ENCODE results near the gene CCR7.

The CCR7 gene

GRCh38 chr17:40558890-40559563 lies 6.2 kb downstream of the CCR7 start:
- no peak for TF ChIP-seq ZSCAN5A (tag by site-specific recombination; IDR thresholded peaks at IDR 0.05)
- TF ChIP-seq ZNF184 (tag by site-specific recombination; IDR thresholded peaks at IDR 0.05), result no peak
- TF ChIP-seq ZNF140 (tag by site-specific recombination; IDR thresholded peaks at IDR 0.05), result no peak
- no peak for TF ChIP-seq ZBTB11 (tag by site-specific recombination; conservative IDR thresholded peaks at IDR 0.05; ENCODE audit: low read depth)
- TF ChIP-seq ZNF121 (tag by site-specific recombination; IDR thresholded peaks at IDR 0.05), result no peak
- Histone ChIP-seq H3K36me3 (ENCODE audit: control insufficient read depth in 2 of 2, insufficient read depth in 1 of 2, low read length in 2 of 2) (no peaks in the 10 kb centered on the region), H3K27ac (ENCODE audit: extremely low read depth, low read depth, low read length) (no peak overlapping the region), H3K4me3 (ENCODE audit: low read depth, low read length) (no peak overlapping the region), H3K9me3 (ENCODE audit: control insufficient read depth, insufficient read depth, low read depth, low read length) (no peaks in the 10 kb centered on the region), H3K4me1 (ENCODE audit: control insufficient read depth, insufficient read depth, low read length) (no peaks in the 10 kb centered on the region)
- CTCF ChIA-PET, result interaction anchor here (0.7 to 8.1 kb wide), 18 partner anchors 11 to 544 kb away, joined by 3 to 140 read pairs (median 10); partner anchors contain the start of genes CSF3, GJD3 and TOP2A
- POLR2A ChIA-PET, result interaction anchor here (0.5 to 0.9 kb wide), 2 partner anchors 200 to 1129 kb away, joined by 3 to 6 read pairs; partner anchors contain the start of gene EIF1

- no peak overlapping the region for H3K4me3 ChIP-seq (ENCODE audit: low read depth, low read length)
- no peaks in the 10 kb centered on the region for H3K4me1 ChIP-seq (ENCODE audit: control insufficient read depth, insufficient read depth, low read length)
- POLR2A ChIA-PET, result interaction anchor here (0.5 to 0.9 kb wide), 2 partner anchors 199 to 1130 kb away, joined by 3 to 6 read pairs; partner anchors contain the start of gene EIF1
- H3K36me3 ChIP-seq (ENCODE audit: control insufficient read depth in 2 of 2, insufficient read depth in 1 of 2, low read length in 2 of 2), result no peaks in the 10 kb centered on the region
- CTCF ChIA-PET, result interaction anchor here (0.5 to 8.1 kb wide), 11 partner anchors 10 to 910 kb away, joined by 3 to 140 read pairs (median 19); partner anchors contain the start of genes CSF3 and TOP2A
- TF ChIP-seq ZNF610 (tag by site-specific recombination; IDR thresholded peaks at IDR 0.05; ENCODE audit: borderline replicate concordance), result no peak
- TF ChIP-seq ZNF350 (tag by site-specific recombination; IDR thresholded peaks at IDR 0.05), result no peak
- TF ChIP-seq TRIM28 (IDR thresholded peaks at IDR 0.05; ENCODE audit: borderline replicate concordance, low read length), result no peak
- TF ChIP-seq ZSCAN18 (tag by site-specific recombination; IDR thresholded peaks at IDR 0.05), result no peak
- TF ChIP-seq ZNF174 (tag by site-specific recombination; IDR thresholded peaks at IDR 0.05), result no peak
- no peak for TF ChIP-seq ZNF2 (tag by site-specific recombination; IDR thresholded peaks at IDR 0.05)
- no peak for TF ChIP-seq ZNF677 (tag by site-specific recombination; IDR thresholded peaks at IDR 0.05)
- TF ChIP-seq ZNF529 (tag by site-specific recombination; IDR thresholded peaks at IDR 0.05; ENCODE audit: insufficient replicate concordance), result no peak
- no peak for TF ChIP-seq ZNF416 (tag by site-specific recombination; IDR thresholded peaks at IDR 0.05)
- TF ChIP-seq PBX3 (CRISPR knock-in tag; IDR thresholded peaks at IDR 0.05), result no peak
- no peak for TF ChIP-seq REPIN1 (tag by site-specific recombination; IDR thresholded peaks at IDR 0.05; ENCODE audit: low read depth)
- TF ChIP-seq ZBTB17 (tag by site-specific recombination; IDR thresholded peaks at IDR 0.05), result no peak
- no peak for TF ChIP-seq ZNF704 (tag by site-specific recombination; IDR thresholded peaks at IDR 0.05)
- no peak for TF ChIP-seq ZNF248 (tag by site-specific recombination; IDR thresholded peaks at IDR 0.05)
- H3K9me3 ChIP-seq (ENCODE audit: control insufficient read depth, insufficient read depth, low read depth, low read length), result no peaks in the 10 kb centered on the region
- H3K27ac ChIP-seq (ENCODE audit: extremely low read depth, low read depth, low read length), result no peak overlapping the region
These were observed 6.9 kb downstream of the CCR7 start for GRCh38 chr17:40558300-40558889.

All from HEK293 (cell line).